ENCODE measurements around the gene HOXC11. TPM values are rescaled to one million over a fixed set of nuclear protein-coding genes. Genes with fewer than 3 reads are reported as not detected.
A peak's percentile ranks its signal among the peaks of the same experiment; 100 is the strongest.

The HOXC11 gene
- total and polyA plus RNA-seq, 2 of the 4 experiments (the other 2 are of a cell fraction), result not detected

DNA sequence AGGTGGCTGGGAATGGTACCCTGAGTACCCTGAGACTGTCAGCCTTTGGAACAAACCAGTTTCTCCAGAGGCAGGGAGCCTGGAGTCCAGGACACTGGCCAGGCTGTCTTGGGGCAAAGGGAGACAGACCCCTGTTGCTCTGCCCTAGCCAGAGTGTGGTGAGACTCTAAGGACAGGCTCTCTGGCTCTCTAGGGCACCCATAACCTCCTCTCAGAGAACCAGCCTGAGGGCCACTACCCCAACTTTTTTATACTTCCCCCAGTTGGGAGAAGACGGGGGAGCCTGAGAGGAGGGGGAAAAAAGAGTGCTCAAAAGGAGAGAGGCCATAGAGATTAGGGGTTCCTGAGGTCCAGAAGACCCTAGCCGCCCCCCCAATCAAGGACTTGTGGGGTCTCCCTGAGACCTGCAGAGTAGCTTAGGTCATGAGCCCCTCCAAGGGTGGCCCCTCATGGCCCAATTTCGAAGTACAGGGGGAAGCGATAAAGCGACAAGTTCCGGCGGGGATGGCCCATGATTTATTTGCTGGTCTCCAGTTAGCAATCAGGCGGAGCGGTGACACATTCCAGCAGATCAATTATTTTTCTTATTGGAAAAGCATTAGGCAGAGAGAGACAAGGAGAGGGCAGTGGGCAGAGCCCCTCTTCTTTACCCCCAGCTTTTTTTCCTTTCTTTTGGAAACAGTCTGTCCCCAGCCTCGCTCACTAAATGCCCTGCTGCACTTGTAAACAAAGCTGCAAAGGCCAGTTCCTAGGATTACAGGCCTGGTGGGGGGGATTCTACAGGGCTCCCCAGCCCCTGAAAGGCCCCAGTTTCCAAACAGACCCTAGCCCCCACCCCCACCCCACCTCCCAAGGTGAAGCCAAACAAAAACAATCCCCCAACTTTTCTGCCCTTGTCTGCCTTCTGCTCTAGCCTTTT lies 37.4 kb downstream of the HOXC11 start:
- dilution Hi-C loops (cut with HindIII; ENCODE audit: low sequenced_read_pairs, unreplicated experiment) (no loop called here), intact Hi-C loops (cut with micrococcal nuclease) (no loop called here), in situ Hi-C loops (cut with MboI; ENCODE audit: low sequenced_read_pairs) (no loop called here)
- no TSS peak for BruUV-seq (replicated peaks)
- peaks cover 2% of the 10 kb centered on the region for H3K9me3 ChIP-seq (ENCODE audit: control insufficient read depth, insufficient read depth, low read length)
- ChIA-PET POLR2A (ENCODE audit: unreplicated experiment) (no interaction called here), CTCF (interaction anchor here (1.0 to 1.6 kb wide), 2 partner anchors 60 to 191 kb away, joined by 3 read pairs; no protein-coding TSS in a partner anchor)
- no peak overlapping the region for H3K4me2 ChIP-seq (ENCODE audit: low read depth, low read length)
- no peak overlapping the region for H3K4ac ChIP-seq (ENCODE audit: low read depth, low read length)
- H3K27me3 ChIP-seq (ENCODE audit: control insufficient read depth, insufficient read depth, low read length), result peaks cover 88% of the 10 kb centered on the region
- H3K4me1 ChIP-seq (ENCODE audit: control insufficient read depth, insufficient read depth, low read length), result no peaks in the 10 kb centered on the region
- no peak overlapping the region for H4K91ac ChIP-seq (ENCODE audit: insufficient read depth, low read depth, low read length)
- no peak overlapping the region; the same call in 1 of the 2 replicates for H3K56ac ChIP-seq (ENCODE audit: extremely low read depth, insufficient read depth, low read length)
- H4K20me1 ChIP-seq (ENCODE audit: insufficient read depth, low read length), result no peaks in the 10 kb centered on the region
- no peak for TF ChIP-seq POLR2A (IDR thresholded peaks at IDR 0.05; ENCODE audit: low read depth, low read length)
- no peak for TF ChIP-seq MAFK (IDR thresholded peaks at IDR 0.05; ENCODE audit: low read depth, low read length)
- TF ChIP-seq NFE2L2 (IDR thresholded peaks at IDR 0.05; ENCODE audit: low read depth, low read length), result no peak
- no peak for ATAC-seq (ENCODE audit: low read depth)
- H3K23ac ChIP-seq (ENCODE audit: low read depth, low read length), result no peak overlapping the region
- H2AFZ ChIP-seq (replicated peaks; ENCODE audit: low read length, poor library complexity), result no peak overlapping the region
- H2BK5ac ChIP-seq (ENCODE audit: low read depth, low read length, poor library complexity, severe bottlenecking), result no peak overlapping the region
- no peak overlapping the region for H2BK120ac ChIP-seq (ENCODE audit: low read depth, low read length)
- DNase-seq, result no peak
- H3K14ac ChIP-seq (replicated peaks; ENCODE audit: low read depth, low read length), result no peak overlapping the region
- no peak overlapping the region for H3K27ac ChIP-seq (ENCODE audit: insufficient read depth, low read length)
- no peak overlapping the region; the same call in 1 of the 2 replicates for H3K4me3 ChIP-seq (ENCODE audit: insufficient read depth, low read depth, low read length)
- no peaks in the 10 kb centered on the region for H3K36me3 ChIP-seq (ENCODE audit: control insufficient read depth, insufficient read depth, low read length)
- no peak overlapping the region for H2AK5ac ChIP-seq (ENCODE audit: low read depth, low read length)
- no peak overlapping the region for H2BK15ac ChIP-seq (ENCODE audit: low read depth, low read length)
- WGBS, 2 experiments (ENCODE audit: extremely low coverage in 2 of 2, insufficient read length in 1 of 2), result 0% methylated on average over 1 of the region's 10 CpGs; no CpG with 5 or more reads in 1 of the 2 experiments
- peak overlapping the region; percentile 59 for H2AK9ac ChIP-seq (replicated peaks; ENCODE audit: low read depth, low read length, poor library complexity)
- no peak overlapping the region for H3K18ac ChIP-seq (ENCODE audit: low read depth, low read length)
- no peak overlapping the region for H3K9ac ChIP-seq (ENCODE audit: low read depth, low read length)
- no peak overlapping the region for H4K8ac ChIP-seq (ENCODE audit: low read depth in 2 of 2, low read length in 2 of 2)
- no peaks in the 10 kb centered on the region for H3K9me1 ChIP-seq (ENCODE audit: insufficient read depth, low read length)
- no peak overlapping the region for H4K5ac ChIP-seq (ENCODE audit: low read depth, low read length)
- H2BK20ac ChIP-seq (ENCODE audit: low read depth, low read length), result no peak overlapping the region
- H3K79me1 ChIP-seq (ENCODE audit: low read depth in 1 of 2, low read length in 2 of 2), result no peaks in the 10 kb centered on the region
